Mammary epithelial cell (primary cell): ENCODE measurements around the gene SCLT1.

ENCODE experiments used
- EZH2 ChIP-seq: IDR thresholded peaks from 2 replicates; pipeline ENCODE4 v1.6.1; 2012; ENCODE audit warnings: low read length, inconsistent platforms, borderline replicate concordance
- TF ChIP-seq, protein P1 (sequence below), 2 donors: IDR thresholded peaks in 1 of 2; conservative IDR thresholded peaks in 1 of 2; 2 replicates each; pipeline ENCODE4 v1.5.1; 2011 to 2012; ENCODE audit warnings: inconsistent platforms in 2 of 2, low read length in 2 of 2, mild to moderate bottlenecking in 2 of 2, control low read depth in 1 of 2, low read depth in 1 of 2; ENCODE audit not compliant: insufficient read depth in 1 of 2; ENCODE audit errors: extremely low read depth in 1 of 2

DNA sequence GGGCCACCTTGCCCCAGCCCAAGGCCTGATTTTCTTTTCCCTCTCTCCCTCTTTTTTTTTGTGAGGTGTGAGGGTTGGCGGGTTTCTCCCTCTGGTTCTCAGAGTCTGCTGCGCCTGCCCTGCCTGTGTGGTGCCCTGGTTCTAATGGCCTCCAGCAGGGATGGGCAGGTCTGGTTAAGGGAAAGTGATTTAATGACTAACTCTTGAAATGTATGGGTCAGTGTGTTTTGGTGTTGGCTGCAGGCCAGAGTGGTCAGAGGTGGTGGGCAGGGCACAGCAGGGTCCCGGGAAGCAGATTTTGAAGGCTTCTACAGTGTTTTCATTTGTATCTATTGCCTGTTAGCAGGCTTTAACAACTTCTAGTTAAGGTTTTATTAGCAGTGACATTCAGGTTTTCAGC, 244.9 kb downstream of the SCLT1 start:
- TF ChIP-seq EZH2: no peak
- TF ChIP-seq, protein P1, sequence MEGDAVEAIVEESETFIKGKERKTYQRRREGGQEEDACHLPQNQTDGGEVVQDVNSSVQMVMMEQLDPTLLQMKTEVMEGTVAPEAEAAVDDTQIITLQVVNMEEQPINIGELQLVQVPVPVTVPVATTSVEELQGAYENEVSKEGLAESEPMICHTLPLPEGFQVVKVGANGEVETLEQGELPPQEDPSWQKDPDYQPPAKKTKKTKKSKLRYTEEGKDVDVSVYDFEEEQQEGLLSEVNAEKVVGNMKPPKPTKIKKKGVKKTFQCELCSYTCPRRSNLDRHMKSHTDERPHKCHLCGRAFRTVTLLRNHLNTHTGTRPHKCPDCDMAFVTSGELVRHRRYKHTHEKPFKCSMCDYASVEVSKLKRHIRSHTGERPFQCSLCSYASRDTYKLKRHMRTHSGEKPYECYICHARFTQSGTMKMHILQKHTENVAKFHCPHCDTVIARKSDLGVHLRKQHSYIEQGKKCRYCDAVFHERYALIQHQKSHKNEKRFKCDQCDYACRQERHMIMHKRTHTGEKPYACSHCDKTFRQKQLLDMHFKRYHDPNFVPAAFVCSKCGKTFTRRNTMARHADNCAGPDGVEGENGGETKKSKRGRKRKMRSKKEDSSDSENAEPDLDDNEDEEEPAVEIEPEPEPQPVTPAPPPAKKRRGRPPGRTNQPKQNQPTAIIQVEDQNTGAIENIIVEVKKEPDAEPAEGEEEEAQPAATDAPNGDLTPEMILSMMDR (conservative IDR thresholded peaks at IDR 0.05 in 1 of 2, IDR thresholded peaks at IDR 0.05 in 1 of 2; ENCODE audit: extremely low read depth in 1 of 2, insufficient read depth in 1 of 2, low read depth in 1 of 2, low read length in 2 of 2): no peak
